GM21367 (cell line): Measurements from ENCODE around the gene NEDD1.

Source experiments
- ATAC-seq: cut with Tn5 transposase; IDR thresholded peaks from one replicate; pipeline ENCODE4 v1.9.1; 2021; ENCODE audit not compliant: unreplicated experiment

The NEDD1 gene

GRCh38 chr12:96901175-96901574, 5.9 kb upstream of the NEDD1 start:
- ATAC-seq: no peak

DNA sequence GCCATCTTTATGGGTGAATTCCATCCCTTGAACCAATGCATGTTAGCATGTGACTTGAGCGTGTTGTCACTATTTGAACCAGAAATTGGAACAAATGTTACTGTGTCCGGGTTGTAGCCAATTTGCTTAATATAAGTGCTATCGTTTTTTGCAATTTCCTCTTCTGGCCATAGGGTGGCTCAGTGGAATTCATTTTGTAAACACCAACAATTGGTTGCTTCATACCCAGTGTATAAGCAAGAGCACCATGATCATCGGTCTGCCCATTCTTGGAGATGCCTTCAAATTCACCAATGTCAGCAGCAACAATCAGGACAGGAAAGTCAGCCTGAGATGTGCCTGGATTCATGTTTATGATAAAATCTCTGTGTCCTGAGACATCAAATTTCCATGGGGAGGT, 5.0 kb upstream of the NEDD1 start:
- no peak for ATAC-seq

- ATAC-seq: no peak
Measured at GRCh38 chr12:96906498-96906848, 584 bp upstream of the NEDD1 start.

- peak; percentile 20 for ATAC-seq
Measured at GRCh38 chr12:96907671-96908422, 790 bp downstream of the NEDD1 start.

DNA sequence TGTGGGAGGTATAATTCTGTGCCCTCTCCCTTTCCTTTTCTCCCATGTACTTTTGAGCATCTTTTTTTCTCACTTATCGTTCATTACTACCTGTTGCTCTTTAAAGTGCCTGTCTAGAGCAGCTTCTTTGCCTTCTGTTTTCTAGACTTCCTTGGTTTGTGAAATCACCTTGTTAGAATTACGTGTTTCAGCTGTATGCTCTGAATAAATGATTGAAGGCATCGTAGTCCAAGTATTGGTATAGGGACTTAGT, 1.3 kb downstream of the NEDD1 start:
- no peak for ATAC-seq

- no peak for ATAC-seq
Measured at GRCh38 chr12:96912261-96912660, 5.2 kb downstream of the NEDD1 start.

DNA sequence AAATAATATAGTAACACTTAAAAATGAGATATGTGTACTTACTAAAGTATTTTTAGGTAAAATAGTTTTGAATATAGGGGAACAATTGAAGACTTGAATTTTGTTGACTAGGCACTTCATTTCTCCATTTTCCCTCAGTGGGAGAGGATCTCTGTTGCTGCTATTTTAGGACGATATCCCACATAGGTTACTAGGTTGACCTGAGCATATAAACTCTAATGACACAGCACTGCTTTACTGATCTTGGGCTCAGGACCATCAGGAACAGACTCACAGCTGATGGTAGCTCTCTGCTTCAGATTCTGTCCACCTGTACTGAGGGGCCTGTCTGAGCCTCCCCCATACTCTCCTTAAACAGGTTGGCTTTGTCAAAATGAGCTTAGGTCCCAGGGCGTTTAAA, 5.9 kb downstream of the NEDD1 start:
- no peak for ATAC-seq

- no peak for ATAC-seq
Measured at GRCh38 chr12:96919510-96920210, 12.6 kb downstream of the NEDD1 start.

DNA sequence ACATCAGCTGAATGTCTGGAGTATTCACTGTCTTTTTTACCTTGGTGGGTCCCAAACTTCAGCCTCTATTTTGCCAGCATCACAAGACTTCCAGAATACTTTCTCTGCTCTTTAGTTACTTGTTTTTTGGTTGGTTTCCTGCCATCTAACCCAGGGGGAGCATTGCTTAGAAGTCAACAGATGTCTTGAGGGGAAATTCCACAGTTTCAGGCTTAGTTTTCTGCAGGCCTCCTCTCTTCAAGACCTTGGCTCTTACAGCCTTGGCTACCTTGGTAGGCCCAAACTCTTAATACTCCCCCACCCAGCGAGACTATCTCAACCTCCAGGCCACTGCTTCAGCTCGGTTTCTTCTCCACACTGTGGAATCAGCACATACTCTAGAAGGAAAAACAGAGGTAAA, 41.7 kb downstream of the NEDD1 start:
- ATAC-seq: no peak

- ATAC-seq: no peak
Measured at GRCh38 chr12:96979532-96979931, 72.5 kb downstream of the NEDD1 start.

GRCh38 chr12:96980991-96981414, 73.9 kb downstream of the NEDD1 start:
- no peak for ATAC-seq

DNA sequence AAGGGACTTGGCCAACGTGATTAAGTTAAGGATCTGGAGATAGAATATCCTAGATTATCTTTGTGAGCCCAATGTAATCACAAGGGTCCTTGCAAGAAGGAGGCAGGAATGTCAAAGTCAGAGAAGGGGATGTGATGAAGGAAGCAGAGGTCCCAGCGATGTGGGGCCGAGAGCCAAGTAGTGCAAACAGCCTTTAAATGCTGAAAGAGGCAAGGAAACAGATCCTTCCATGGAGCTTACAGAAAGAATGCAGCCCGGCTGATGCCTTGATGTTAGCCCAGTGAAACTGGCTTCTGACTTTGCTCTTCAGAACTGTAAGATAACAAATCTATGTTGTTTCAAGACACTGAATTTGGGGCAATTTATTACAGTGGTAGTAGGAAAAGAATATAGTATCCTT, 74.9 kb downstream of the NEDD1 start:
- no peak for ATAC-seq

- ATAC-seq: no peak
Measured at GRCh38 chr12:96982671-96983070, 75.6 kb downstream of the NEDD1 start.

- peak; percentile 88 for ATAC-seq
Measured at GRCh38 chr12:96985515-96986362, 78.7 kb downstream of the NEDD1 start.

- no peak for ATAC-seq
Measured at GRCh38 chr12:96986883-96987523, 79.9 kb downstream of the NEDD1 start.

- ATAC-seq: no peak
Measured at GRCh38 chr12:96988919-96989318, 81.9 kb downstream of the NEDD1 start.

GRCh38 chr12:96989916-96990315, 82.9 kb downstream of the NEDD1 start:
- no peak for ATAC-seq

DNA sequence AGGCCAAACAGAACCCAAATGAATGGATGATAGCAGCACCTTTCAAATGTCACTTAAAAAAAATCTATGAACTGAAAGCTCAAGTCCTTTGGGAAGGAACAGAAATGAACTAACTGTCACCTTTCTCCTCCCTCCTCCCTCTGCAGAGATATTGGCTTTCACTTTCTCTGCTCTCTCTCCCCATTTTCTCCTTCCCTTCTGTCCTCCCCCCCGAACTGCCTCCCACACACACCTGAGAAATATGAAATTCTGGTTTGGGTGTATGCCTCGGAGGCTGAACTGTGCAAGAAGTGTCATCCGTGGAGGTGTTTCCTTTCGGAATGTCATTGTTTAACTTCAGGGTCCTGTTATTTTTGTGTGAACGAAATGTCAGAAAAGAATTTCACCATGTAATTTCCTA, 87.8 kb downstream of the NEDD1 start:
- ATAC-seq: no peak

DNA sequence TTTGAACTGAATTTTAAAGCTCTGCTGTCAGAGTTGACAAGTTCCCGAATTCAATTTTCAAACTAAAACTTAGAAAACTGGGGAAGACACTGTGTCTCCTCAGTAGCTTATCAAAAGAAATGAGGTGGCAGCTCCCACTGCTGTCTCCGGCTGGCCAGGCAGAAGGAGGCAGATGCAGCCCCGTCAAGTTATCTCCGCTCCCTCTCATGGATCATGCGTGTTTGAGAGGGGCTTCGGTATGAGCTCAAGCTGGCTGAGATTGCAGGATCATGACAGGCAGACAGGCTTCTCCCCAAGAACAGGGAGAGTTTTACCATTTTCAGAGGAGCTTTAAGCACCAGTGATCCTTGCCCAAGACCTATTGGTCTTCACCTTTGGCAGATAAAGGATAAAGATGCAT, 88.8 kb downstream of the NEDD1 start:
- ATAC-seq: no peak

DNA sequence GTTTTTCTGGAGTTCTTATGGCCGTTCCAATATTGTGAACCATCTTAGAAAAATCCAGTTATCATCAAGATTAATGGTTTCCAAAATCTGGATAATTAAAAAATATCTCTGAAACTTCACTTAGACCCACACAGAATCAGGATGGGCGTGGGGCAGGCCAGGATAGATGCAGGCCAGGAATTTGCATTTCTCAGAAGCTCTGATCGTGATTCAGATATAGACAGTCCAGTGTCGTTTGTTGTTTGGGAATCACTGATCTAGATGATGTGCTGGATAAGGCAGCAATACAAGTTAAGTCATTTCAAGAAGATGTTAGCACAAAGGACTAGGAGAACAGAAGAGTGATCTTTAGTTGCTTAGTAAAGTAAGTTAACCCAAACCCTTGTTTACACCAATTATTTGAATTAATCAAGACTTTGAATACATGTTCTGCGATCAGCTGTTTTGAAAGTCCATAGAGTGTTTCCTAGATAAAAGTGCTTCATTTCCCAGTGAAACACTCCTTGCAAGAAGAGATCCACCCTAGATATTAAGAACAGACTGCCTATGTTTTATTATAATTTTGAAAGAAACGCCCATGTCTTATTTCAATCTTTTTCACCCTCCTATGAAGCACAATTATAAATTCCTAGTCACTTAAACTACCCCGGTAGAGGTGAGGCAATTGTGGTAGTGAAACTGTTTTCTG, 90.9 kb downstream of the NEDD1 start:
- no peak for ATAC-seq

- ATAC-seq: no peak
Measured at GRCh38 chr12:97003276-97003675, 96.2 kb downstream of the NEDD1 start.
